Esophagus squamous epithelium (tissue), 5 donors: ENCODE results near the gene MARVELD1. TPM values are rescaled to one million over a fixed set of nuclear protein-coding genes. Genes with fewer than 3 reads are reported as not detected.

Experiments
- DNase-seq: peaks from one replicate; lab custom pipeline; 2025; lab: John Stamatoyannopoulos, UW
- H3K27ac ChIP-seq, 4 donors: fragments of 200-600 bp; sonication (generic); one replicate each; pipeline ENCODE4 v1.5.1; 2016 to 2019; ENCODE audit warnings: mild to moderate bottlenecking in 1 of 4
- H3K27me3 ChIP-seq, 4 donors: fragments of 200-600 bp; sonication (generic); 1 replicate in 3 of 4; 2 replicates in 1 of 4; pipeline versions ENCODE4 v1.5.1 to v1.6.0; 2017 to 2021; ENCODE audit warnings: antibody characterized with exemption in 1 of 4
- H3K36me3 ChIP-seq, 3 donors: fragments of 200-600 bp; sonication (generic); one replicate each; pipeline ENCODE4 v1.5.1; 2016 to 2019
- H3K4me1 ChIP-seq, 3 donors: fragments of 200-600 bp; sonication (generic); one replicate each; pipeline ENCODE4 v1.5.1; 2017 to 2019
- H3K4me3 ChIP-seq, 4 donors: fragments of 200-600 bp; sonication (generic); 1 replicate in 3 of 4; 2 replicates in 1 of 4; pipeline ENCODE4 v1.5.1; 2016 to 2019; ENCODE audit warnings: mild to moderate bottlenecking in 2 of 4, moderate library complexity in 1 of 4
- H3K9me3 ChIP-seq, 3 donors: fragments of 200-600 bp; sonication (generic); one replicate each; pipeline ENCODE4 v1.5.1; 2016 to 2019
- CTCF ChIP-seq, 6 experiments: fragments of 450-650 bp in 4 of 6; fragments of 200-600 bp in 2 of 6; sonication (generic) in 2 of 6; IDR thresholded peaks; one replicate each; pipeline ENCODE4 v1.5.1; 2016 to 2019; ENCODE audit warnings: antibody characterized with exemption in 6 of 6, mild to moderate bottlenecking in 4 of 6, moderate library complexity in 4 of 6
- POLR2A ChIP-seq, 4 donors: fragments of 450-650 bp; IDR thresholded peaks; one replicate each; pipeline ENCODE4 v1.6.1; 2017; ENCODE audit warnings: antibody characterized with exemption in 4 of 4, mild to moderate bottlenecking in 4 of 4, moderate library complexity in 3 of 4
- WGBS, 2 donors: methylation state at CpG; one replicate each; pipeline ENCODE4 v1.1.5; 2018; 5-methylcytosine and 5-hydroxymethylcytosine counted together
- intact Hi-C: fragments of 100-400 bp; cut with DNase I; formaldehyde crosslinking; loops from one replicate; pipeline ENCODE4 v1.15.0; 2022
- total RNA-seq, 4 donors: library from RNA; depleted of rRNA; stranded (reverse); fragments of >200 nt; gene quantifications; one replicate each; pipeline ENCODE4 v1.1.0, GENCODE V29; 2016
- donor health status: DM: yes; HTN: yes; CAD: no.

Gene MARVELD1
- total RNA-seq, 4 donors from 2014 or later: 4.0 to 20.5 (median 12.3) TPM

GRCh38 chr10:97763411-97763810 is 49.9 kb downstream of the MARVELD1 start:
- intact Hi-C loops: no loop called here
- H3K9me3 ChIP-seq: no peaks in the 10 kb centered on the region
- no peak overlapping the region for H3K4me3 ChIP-seq
- 89 to 96% methylated on average over 2 of the region's 2 CpGs for WGBS, 2 donors
- peaks cover 0 to 7% (median 0%) of the 10 kb centered on the region in 4 donors for H3K27me3 ChIP-seq
- H3K4me1 ChIP-seq: no peaks in the 10 kb centered on the region
- H3K36me3 ChIP-seq: peaks cover 3 to 44% (median 10%) of the 10 kb centered on the region in 3 donors
- H3K27ac ChIP-seq: no peak overlapping the region
- DNase-seq: no peak
- TF ChIP-seq POLR2A (IDR thresholded peaks at IDR 0.05) (no peak), CTCF (IDR thresholded peaks at IDR 0.05) (no peak)

GRCh38 chr10:97763947-97764346 is 50.4 kb downstream of the MARVELD1 start:
- no peak for TF ChIP-seq CTCF (IDR thresholded peaks at IDR 0.05)
- no peak for TF ChIP-seq POLR2A (IDR thresholded peaks at IDR 0.05)
- no peak for DNase-seq
- intact Hi-C loops: no loop called here
- Histone ChIP-seq H3K9me3 (no peaks in the 10 kb centered on the region), H3K27ac (no peak overlapping the region), H3K4me3 (no peak overlapping the region), H3K27me3 (peaks cover 0 to 12% (median 0%) of the 10 kb centered on the region in 4 donors), H3K36me3 (peaks cover 0 to 40% (median 10%) of the 10 kb centered on the region in 3 donors), H3K4me1 (no peaks in the 10 kb centered on the region)
- 94 to 97% methylated on average over 3 of the region's 3 CpGs for WGBS, 2 donors

GRCh38 chr10:97764519-97764931 is 51.0 kb downstream of the MARVELD1 start:
- Histone ChIP-seq H3K27me3 (peaks cover 0 to 18% (median 0%) of the 10 kb centered on the region in 4 donors), H3K4me3 (no peak overlapping the region), H3K36me3 (peaks cover 0 to 34% (median 10%) of the 10 kb centered on the region in 3 donors), H3K9me3 (no peaks in the 10 kb centered on the region), H3K4me1 (no peaks in the 10 kb centered on the region), H3K27ac (no peak overlapping the region)
- no peak for TF ChIP-seq POLR2A (IDR thresholded peaks at IDR 0.05)
- TF ChIP-seq CTCF (IDR thresholded peaks at IDR 0.05): no peak
- intact Hi-C loops: no loop called here
- WGBS, 2 donors: 73 to 100% methylated on average over 1 to 3 of the region's 7 CpGs
- DNase-seq: no peak

- intact Hi-C loops: no loop called here
- 89% methylated on average over 8 of the region's 15 CpGs; no CpG with 5 or more reads in 1 of the 2 donors for WGBS, 2 donors
- no peaks in the 10 kb centered on the region for H3K9me3 ChIP-seq
- peaks cover 0 to 24% (median 2%) of the 10 kb centered on the region in 4 donors for H3K27me3 ChIP-seq
- no peaks in the 10 kb centered on the region for H3K4me1 ChIP-seq
- no peak for DNase-seq
- no peak overlapping the region for H3K4me3 ChIP-seq
- H3K27ac ChIP-seq: no peak overlapping the region
- peaks cover 0 to 28% (median 3%) of the 10 kb centered on the region in 3 donors for H3K36me3 ChIP-seq
- no peak for TF ChIP-seq CTCF (IDR thresholded peaks at IDR 0.05)
- no peak for TF ChIP-seq POLR2A (IDR thresholded peaks at IDR 0.05)
Measured at GRCh38 chr10:97765201-97765600, 51.7 kb downstream of the MARVELD1 start.

- 90 to 93% methylated on average over 2 to 6 of the region's 13 CpGs for WGBS, 2 donors
- TF ChIP-seq POLR2A (IDR thresholded peaks at IDR 0.05): no peak
- TF ChIP-seq CTCF (IDR thresholded peaks at IDR 0.05): no peak
- Histone ChIP-seq H3K27ac (no peak overlapping the region), H3K36me3 (peaks cover 0 to 17% (median 0%) of the 10 kb centered on the region in 3 donors), H3K27me3 (peaks cover 0 to 35% (median 10%) of the 10 kb centered on the region in 4 donors), H3K9me3 (no peaks in the 10 kb centered on the region), H3K4me1 (peaks cover 0 to 6% (median 2%) of the 10 kb centered on the region in 3 donors), H3K4me3 (no peak overlapping the region)
- DNase-seq: no peak
- intact Hi-C loops: no loop called here
Measured at GRCh38 chr10:97766106-97766810, 52.7 kb downstream of the MARVELD1 start.
